Neutrophil (primary cell): ENCODE data around the gene OPA1.

Experiments used
- H3K27ac ChIP-seq: fragments of 200-600 bp; sonication (generic); 2 replicates; pipeline ENCODE4 v1.5.1; 2016; ENCODE audit warnings: mild to moderate bottlenecking, moderate library complexity
- H3K27me3 ChIP-seq: fragments of 200-600 bp; sonication (generic); 2 replicates; pipeline ENCODE4 v1.6.0; 2016; ENCODE audit warnings: mild to moderate bottlenecking
- H3K36me3 ChIP-seq: fragments of 200-600 bp; sonication (generic); 2 replicates; pipeline ENCODE4 v1.5.1; 2017
- H3K4me1 ChIP-seq, 2 experiments: fragments of 200-600 bp in 1 of 2; sonication (generic) in 1 of 2; 1 replicate in 1 of 2; 2 replicates in 1 of 2; pipeline versions ENCODE4 v1.5.1 to v1.6.1; 2013 to 2016; ENCODE audit warnings: low read depth in 1 of 2, low read length in 1 of 2, mild to moderate bottlenecking in 1 of 2, moderate library complexity in 1 of 2; ENCODE audit not compliant: control insufficient read depth in 1 of 2, insufficient read depth in 1 of 2
- H3K4me3 ChIP-seq, 2 experiments: fragments of 200-600 bp in 1 of 2; sonication (generic) in 1 of 2; 1 replicate in 1 of 2; 2 replicates in 1 of 2; pipeline ENCODE4 v1.5.1; 2013 to 2016; ENCODE audit warnings: low read depth in 1 of 2, low read length in 1 of 2, mild to moderate bottlenecking in 1 of 2, moderate library complexity in 1 of 2
- H3K9me3 ChIP-seq: fragments of 200-600 bp; sonication (generic); 2 replicates; pipeline ENCODE4 v1.5.1; 2016
- CTCF ChIP-seq: fragments of 200-600 bp; sonication (generic); IDR thresholded peaks from 2 replicates; pipeline ENCODE4 v1.5.1; 2016; ENCODE audit warnings: antibody characterized with exemption

OPA1 gene

GRCh38 chr3:193640165-193640715, 47.2 kb downstream of the OPA1 start:
- H3K36me3 ChIP-seq = peaks cover 80% of the 10 kb centered on the region
- no peak overlapping the region for H3K27ac ChIP-seq
- TF ChIP-seq CTCF = no peak

GRCh38 chr3:193640728-193641439, 47.9 kb downstream of the OPA1 start:
- Histone ChIP-seq H3K27me3 (no peaks in the 10 kb centered on the region), H3K4me3 (no peak overlapping the region), H3K36me3 (peaks cover 85% of the 10 kb centered on the region), H3K9me3 (no peaks in the 10 kb centered on the region), H3K4me1 (no peaks in the 10 kb centered on the region), H3K27ac (no peak overlapping the region)
- no peak for TF ChIP-seq CTCF

More at GRCh38 chr3:193640165-193640715, 47.2 kb downstream of the OPA1 start:
- Histone ChIP-seq H3K27me3 (no peaks in the 10 kb centered on the region), H3K4me3 (no peak overlapping the region), H3K4me1 (no peaks in the 10 kb centered on the region), H3K9me3 (no peaks in the 10 kb centered on the region)

DNA sequence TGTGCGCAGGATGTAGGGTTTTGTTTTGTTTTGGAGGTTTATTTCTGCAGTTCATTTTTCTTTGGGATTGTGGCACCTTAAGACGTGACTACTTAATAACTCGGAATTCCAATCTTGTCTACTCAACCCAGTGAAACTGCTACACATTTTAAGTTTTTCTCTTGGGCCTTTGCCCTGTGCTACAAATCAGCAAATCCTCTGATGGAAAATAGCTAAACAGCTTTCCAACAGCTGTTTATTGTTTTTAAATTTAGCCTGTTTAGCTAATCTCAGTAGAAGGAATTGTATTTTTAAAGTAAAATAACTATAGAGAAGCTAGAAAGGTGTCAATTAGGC, 48.4 kb downstream of the OPA1 start:
- TF ChIP-seq CTCF = no peak
- H3K27ac ChIP-seq = no peak overlapping the region
- peaks cover 88% of the 10 kb centered on the region for H3K36me3 ChIP-seq
- no peaks in the 10 kb centered on the region for H3K9me3 ChIP-seq
- no peaks in the 10 kb centered on the region for H3K4me1 ChIP-seq
- no peak overlapping the region for H3K4me3 ChIP-seq
- H3K27me3 ChIP-seq = no peaks in the 10 kb centered on the region

DNA sequence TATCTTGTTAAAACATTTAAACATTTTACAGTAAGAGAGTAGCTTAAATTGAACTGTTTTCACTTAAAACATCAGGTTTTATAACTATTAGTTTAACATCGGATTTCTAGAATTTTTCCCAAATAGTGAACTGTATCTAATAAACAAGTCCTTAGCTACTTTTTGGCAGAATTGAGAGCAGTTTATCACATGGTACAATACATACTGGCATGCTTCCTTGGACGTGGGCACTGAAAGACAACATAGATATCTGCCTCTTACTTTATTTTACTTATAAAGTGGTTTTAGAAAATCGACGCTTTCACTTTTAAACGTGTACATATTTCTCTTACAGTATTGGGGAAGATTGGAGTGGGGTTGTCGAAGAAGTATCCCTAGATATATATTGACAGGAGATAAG, 52.8 kb downstream of the OPA1 start:
- no peak overlapping the region for H3K27ac ChIP-seq
- no peaks in the 10 kb centered on the region for H3K4me1 ChIP-seq
- H3K9me3 ChIP-seq = no peaks in the 10 kb centered on the region
- no peak for TF ChIP-seq CTCF
- H3K4me3 ChIP-seq = no peak overlapping the region
- peaks cover 96% of the 10 kb centered on the region for H3K36me3 ChIP-seq
- H3K27me3 ChIP-seq = no peaks in the 10 kb centered on the region

DNA sequence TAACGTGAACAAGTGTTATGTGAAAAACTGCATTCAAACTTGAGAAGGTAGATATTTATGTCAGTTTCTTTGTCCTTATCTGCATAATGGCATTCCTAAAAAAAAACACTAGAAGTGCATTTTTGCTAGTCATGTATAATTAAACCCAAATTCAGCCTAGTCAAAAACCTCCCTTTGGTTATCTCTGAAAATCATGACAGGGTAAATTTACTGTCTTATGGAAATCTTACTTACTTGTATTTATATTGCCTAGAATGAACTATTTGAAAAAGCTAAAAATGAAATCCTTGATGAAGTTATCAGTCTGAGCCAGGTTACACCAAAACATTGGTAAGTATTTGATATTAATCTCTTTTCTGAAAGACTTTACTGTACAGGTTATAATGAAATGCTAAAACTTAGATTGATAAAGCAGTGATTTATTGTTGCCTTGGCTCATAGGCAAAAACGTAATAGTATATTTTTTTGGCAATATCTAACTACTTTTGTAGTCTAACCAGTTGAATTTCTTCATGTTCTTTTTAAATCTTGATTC, 55.6 kb downstream of the OPA1 start:
- TF ChIP-seq CTCF = no peak
- Histone ChIP-seq H3K36me3 (peaks cover 83% of the 10 kb centered on the region), H3K4me3 (no peak overlapping the region), H3K27me3 (no peaks in the 10 kb centered on the region), H3K4me1 (no peaks in the 10 kb centered on the region), H3K27ac (no peak overlapping the region), H3K9me3 (no peaks in the 10 kb centered on the region)
